ENCODE measurements around the gene KCNAB2. TPM values are rescaled to one million over a fixed set of nuclear protein-coding genes. Genes with fewer than 3 reads are reported as not detected.

KCNAB2 gene
- total RNA-seq, 6 experiments from 2014 or later, result 4.4 to 14.8 (median 6.9) TPM

- Histone ChIP-seq H3K4me3 (no peak overlapping the region), H3K27ac (no peak overlapping the region), H3K36me3 (no peaks in the 10 kb centered on the region), H3K4me1 (no peaks in the 10 kb centered on the region), H3K27me3 (no peaks in the 10 kb centered on the region), H3K9me3 (no peaks in the 10 kb centered on the region)
- ATAC-seq (no peak), DNase-seq (peak in 2 of 3 donors; percentile 13 to 30)
- 56% methylated on average over 7 of the region's 22 CpGs for whole genome bisulfite sequencing (ENCODE audit: insufficient coverage, low coverage, low lambda C conversion rate, missing lambda C conversion rate)
- intact Hi-C loops (cut with DNase I), result no loop called here
- no peak for TF ChIP-seq POLR2A (IDR thresholded peaks at IDR 0.05)
- TF ChIP-seq, protein P1, sequence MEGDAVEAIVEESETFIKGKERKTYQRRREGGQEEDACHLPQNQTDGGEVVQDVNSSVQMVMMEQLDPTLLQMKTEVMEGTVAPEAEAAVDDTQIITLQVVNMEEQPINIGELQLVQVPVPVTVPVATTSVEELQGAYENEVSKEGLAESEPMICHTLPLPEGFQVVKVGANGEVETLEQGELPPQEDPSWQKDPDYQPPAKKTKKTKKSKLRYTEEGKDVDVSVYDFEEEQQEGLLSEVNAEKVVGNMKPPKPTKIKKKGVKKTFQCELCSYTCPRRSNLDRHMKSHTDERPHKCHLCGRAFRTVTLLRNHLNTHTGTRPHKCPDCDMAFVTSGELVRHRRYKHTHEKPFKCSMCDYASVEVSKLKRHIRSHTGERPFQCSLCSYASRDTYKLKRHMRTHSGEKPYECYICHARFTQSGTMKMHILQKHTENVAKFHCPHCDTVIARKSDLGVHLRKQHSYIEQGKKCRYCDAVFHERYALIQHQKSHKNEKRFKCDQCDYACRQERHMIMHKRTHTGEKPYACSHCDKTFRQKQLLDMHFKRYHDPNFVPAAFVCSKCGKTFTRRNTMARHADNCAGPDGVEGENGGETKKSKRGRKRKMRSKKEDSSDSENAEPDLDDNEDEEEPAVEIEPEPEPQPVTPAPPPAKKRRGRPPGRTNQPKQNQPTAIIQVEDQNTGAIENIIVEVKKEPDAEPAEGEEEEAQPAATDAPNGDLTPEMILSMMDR (IDR thresholded peaks at IDR 0.05), result no peak
Measured at GRCh38 chr1:6103111-6103853, 57.6 kb downstream of the KCNAB2 start.

- intact Hi-C loops (cut with DNase I), result no loop called here
- TF ChIP-seq, protein P1 (IDR thresholded peaks at IDR 0.05), result no peak
- TF ChIP-seq POLR2A (IDR thresholded peaks at IDR 0.05), result no peak
- no peak overlapping the region for H3K27ac ChIP-seq
- WGBS (ENCODE audit: insufficient coverage, low coverage, low lambda C conversion rate, missing lambda C conversion rate), result 40% methylated on average over 1 of the region's 13 CpGs
- ATAC-seq (no peak), DNase-seq (peak in 2 of 3 donors; percentile 10 to 49)
- no peaks in the 10 kb centered on the region for H3K27me3 ChIP-seq
- H3K4me3 ChIP-seq, result no peak overlapping the region
- no peaks in the 10 kb centered on the region for H3K36me3 ChIP-seq
- no peaks in the 10 kb centered on the region for H3K9me3 ChIP-seq
- no peaks in the 10 kb centered on the region for H3K4me1 ChIP-seq
Measured at GRCh38 chr1:6103854-6104530, 58.3 kb downstream of the KCNAB2 start.

DNA sequence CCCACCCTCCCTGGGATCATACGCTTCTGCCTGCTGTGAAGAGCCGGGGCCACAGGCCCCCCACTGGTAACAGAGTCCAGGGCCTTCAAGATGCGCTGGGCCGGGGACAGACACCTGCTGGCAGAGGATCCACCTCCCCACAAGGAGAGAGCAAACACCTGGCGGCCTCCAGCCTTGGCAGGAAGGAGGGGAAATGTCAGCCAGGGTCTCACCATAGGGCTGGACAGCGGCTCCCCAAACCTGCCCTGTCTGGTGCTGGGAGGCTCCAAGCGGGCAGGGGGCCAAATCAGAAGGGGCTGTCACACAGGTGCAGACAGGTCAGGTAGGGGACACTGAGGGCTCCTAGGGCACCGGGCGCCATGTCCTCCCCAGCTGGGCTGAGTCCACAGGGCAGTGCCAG, 58.9 kb downstream of the KCNAB2 start:
- intact Hi-C loops (cut with DNase I), result loop anchor here in 1 of 2 donors (5.0 kb wide), 1 partner anchor 143 kb away; no protein-coding TSS in a partner anchor
- DNase-seq (peak in 1 of 3 donors; percentile 37), ATAC-seq (no peak)
- no peak overlapping the region for H3K4me3 ChIP-seq
- no peaks in the 10 kb centered on the region for H3K36me3 ChIP-seq
- no peaks in the 10 kb centered on the region for H3K4me1 ChIP-seq
- no peak for TF ChIP-seq POLR2A (IDR thresholded peaks at IDR 0.05)
- TF ChIP-seq, protein P1 (IDR thresholded peaks at IDR 0.05), result no peak
- no peak overlapping the region for H3K27ac ChIP-seq
- 40% methylated on average over 1 of the region's 9 CpGs for WGBS (ENCODE audit: insufficient coverage, low coverage, low lambda C conversion rate, missing lambda C conversion rate)
- no peaks in the 10 kb centered on the region for H3K27me3 ChIP-seq
- H3K9me3 ChIP-seq, result no peaks in the 10 kb centered on the region

DNA sequence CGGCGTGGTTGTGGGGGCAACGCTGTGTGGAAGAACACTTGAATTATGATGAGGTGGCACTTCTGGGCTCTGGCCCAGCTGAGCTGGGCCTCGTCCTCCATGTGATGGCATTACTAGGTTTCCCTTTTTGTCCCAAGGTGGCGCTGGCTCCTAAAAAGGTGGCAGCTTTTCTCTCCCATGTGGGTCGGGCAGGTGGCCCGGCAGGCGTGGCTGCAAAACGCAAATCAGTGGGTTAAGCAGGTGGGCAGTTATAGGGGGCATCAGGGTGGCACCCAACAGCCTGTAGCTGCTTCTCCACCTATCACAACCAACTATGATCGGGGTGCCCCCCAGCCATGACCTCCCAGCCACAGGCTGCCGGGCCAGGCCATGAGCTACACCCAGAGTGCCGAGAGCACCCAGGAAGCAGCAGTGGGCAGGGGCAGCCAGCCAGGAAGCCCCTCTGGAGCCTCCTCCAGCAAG, 59.6 kb downstream of the KCNAB2 start:
- H3K27me3 ChIP-seq, result no peaks in the 10 kb centered on the region
- intact Hi-C loops (cut with DNase I), result loop anchor here in 1 of 2 donors (5.0 kb wide), 1 partner anchor 142 kb away; no protein-coding TSS in a partner anchor
- TF ChIP-seq, protein P1 (IDR thresholded peaks at IDR 0.05), result no peak

More for the DNA sequence above, 59.6 kb downstream of the KCNAB2 start:
- no peak for ATAC-seq
- Histone ChIP-seq H3K9me3 (no peaks in the 10 kb centered on the region), H3K27ac (no peak overlapping the region), H3K36me3 (no peaks in the 10 kb centered on the region), H3K4me3 (no peak overlapping the region), H3K4me1 (no peaks in the 10 kb centered on the region)
- peak in 1 of 3 donors; percentile 24 for DNase-seq
- 25% methylated on average over 4 of the region's 12 CpGs for WGBS (ENCODE audit: insufficient coverage, low coverage, low lambda C conversion rate, missing lambda C conversion rate)

Data from right lobe of liver (tissue), 6 donors.